ENCODE results near the gene RCN2. TPM values are rescaled to one million over a fixed set of nuclear protein-coding genes. Genes with fewer than 3 reads are reported as not detected.
A peak's percentile ranks its signal among the peaks of the same experiment; 100 is the strongest.
"Not testable (repeated sequence)": the region's sequence is repeated elsewhere in the genome, so short reads cannot be mapped to it uniquely, and the experiment has no call there.

RCN2 gene
- polyA plus RNA-seq (ENCODE audit: insufficient read length): 231 TPM
- long read RNA-seq, donor 1, full-length matches to known transcripts: 154 of 190 reads
- long read RNA-seq, donor 1, partial matches to known transcripts: 36 of 190 reads
- long read RNA-seq, donor 1, other reads (novel, unspliced or antisense): 0 of 190 reads
- long read RNA-seq, donor 2, full-length matches to known transcripts: 103 of 117 reads
- long read RNA-seq, donor 2, partial matches to known transcripts: 14 of 117 reads
- long read RNA-seq, donor 2, other reads (novel, unspliced or antisense): 0 of 117 reads
- long read RNA-seq, donor 3, full-length matches to known transcripts: 74 of 216 reads
- long read RNA-seq, donor 3, partial matches to known transcripts: 142 of 216 reads
- long read RNA-seq, donor 3, other reads (novel, unspliced or antisense): 0 of 216 reads
- long read RNA-seq, donor 4, full-length matches to known transcripts: 6 of 17 reads
- long read RNA-seq, donor 4, partial matches to known transcripts: 11 of 17 reads
- long read RNA-seq, donor 4, other reads (novel, unspliced or antisense): 0 of 17 reads
- long read RNA-seq, donor 5, full-length matches to known transcripts: 236 of 277 reads
- long read RNA-seq, donor 5, partial matches to known transcripts: 41 of 277 reads
- long read RNA-seq, donor 5, other reads (novel, unspliced or antisense): 0 of 277 reads
- long read RNA-seq, donor 6, full-length matches to known transcripts: 140 of 399 reads
- long read RNA-seq, donor 6, partial matches to known transcripts: 259 of 399 reads
- long read RNA-seq, donor 6, other reads (novel, unspliced or antisense): 0 of 399 reads
- long read RNA-seq, donor 7, full-length matches to known transcripts: 203 of 537 reads
- long read RNA-seq, donor 7, partial matches to known transcripts: 334 of 537 reads
- long read RNA-seq, donor 7, other reads (novel, unspliced or antisense): 0 of 537 reads
- long read RNA-seq, donor 8, full-length matches to known transcripts: 52 of 57 reads
- long read RNA-seq, donor 8, partial matches to known transcripts: 5 of 57 reads
- long read RNA-seq, donor 8, other reads (novel, unspliced or antisense): 0 of 57 reads

GRCh38 chr15:76931397-76932134 lies at the start of gene RCN2:
TSS of gene RCN2 (plus strand) at chr15:76931749. CDS start at chr15:76931842, 93 bp downstream.
- peak; percentile 95 for DNase-seq

- no peak for DNase-seq
Observed at GRCh38 chr15:76885212-76885611, 46.3 kb upstream of the RCN2 start.

GRCh38 chr15:76887280-76888141 lies 44.0 kb upstream of the RCN2 start:
- not testable (repeated sequence) for DNase-seq

GRCh38 chr15:76892836-76893235 lies 38.7 kb upstream of the RCN2 start:
- not testable (repeated sequence) for DNase-seq

- no peak for DNase-seq
Observed at GRCh38 chr15:76894174-76894573, 37.4 kb upstream of the RCN2 start.

GRCh38 chr15:76898102-76898501 lies 33.4 kb upstream of the RCN2 start:
- DNase-seq: no peak

GRCh38 chr15:76899176-76899930 lies 32.2 kb upstream of the RCN2 start:
- DNase-seq: not testable (repeated sequence)

GRCh38 chr15:76899931-76900310 lies 31.6 kb upstream of the RCN2 start:
- DNase-seq: not testable (repeated sequence)

- no peak for DNase-seq
Observed at GRCh38 chr15:76901965-76902364, 29.6 kb upstream of the RCN2 start.

GRCh38 chr15:76903251-76903681 lies 28.3 kb upstream of the RCN2 start:
- no peak for DNase-seq

GRCh38 chr15:76904461-76905012 lies 27.0 kb upstream of the RCN2 start:
- DNase-seq: peak; percentile 43

GRCh38 chr15:76905013-76905839 lies 26.3 kb upstream of the RCN2 start, which contains the start of gene SCAPER:
TSS of gene SCAPER (minus strand) at chr15:76905340. CDS start at chr15:76883817, 21,523 bp downstream.
- peak; percentile 91 for DNase-seq

- DNase-seq: no peak
Observed at GRCh38 chr15:76905855-76906254, 25.7 kb upstream of the RCN2 start.

- DNase-seq: no peak
Observed at GRCh38 chr15:76912430-76912829, 19.1 kb upstream of the RCN2 start.

GRCh38 chr15:76913737-76914136 lies 17.8 kb upstream of the RCN2 start:
- no peak for DNase-seq

GRCh38 chr15:76916369-76916768 lies 15.2 kb upstream of the RCN2 start:
- no peak for DNase-seq

- DNase-seq: no peak
Observed at GRCh38 chr15:76928201-76928600, 3.3 kb upstream of the RCN2 start.

- DNase-seq: no peak
Observed at GRCh38 chr15:76929011-76929760, 2.4 kb upstream of the RCN2 start.

Data from left kidney (tissue), 8 donors.